ENCODE results near the gene STK11IP. TPM values are rescaled to one million over a fixed set of nuclear protein-coding genes. Genes with fewer than 3 reads are reported as not detected.

Gene STK11IP
- total and polyA plus RNA-seq, 2 of the 13 experiments (the other 11 are each of a cell fraction or from before 2014, with no cell fraction given): 12.8 to 24.0 TPM

- TF ChIP-seq ZNF761 (CRISPR knock-in tag; conservative IDR thresholded peaks at IDR 0.05) (no peak), SALL1 (CRISPR knock-in tag; IDR thresholded peaks at IDR 0.05) (no peak), NCOA2 (CRISPR knock-in tag; IDR thresholded peaks at IDR 0.05) (no peak), ZNF510 (CRISPR knock-in tag; IDR thresholded peaks at IDR 0.05; ENCODE audit: low read depth) (no peak), POLR2A (IDR thresholded peaks at IDR 0.05; ENCODE audit: insufficient read depth in 1 of 2, low read depth in 2 of 2, low read length in 2 of 2) (peak in 1 of 2 experiments; percentile 65; a peak in 3 of 4 replicates), ZNF629 (CRISPR knock-in tag; conservative IDR thresholded peaks at IDR 0.05) (peak; percentile 62; the same call in 1 of the 2 replicates), SIN3B (IDR thresholded peaks at IDR 0.05; ENCODE audit: low read length) (no peak), TCF12 (IDR thresholded peaks at IDR 0.05) (no peak), TCF12 (CRISPR knock-in tag; IDR thresholded peaks at IDR 0.05) (no peak), SOX6 (IDR thresholded peaks at IDR 0.05) (no peak), SOX6 (CRISPR knock-in tag; IDR thresholded peaks at IDR 0.05) (no peak), ISL2 (CRISPR knock-in tag; IDR thresholded peaks at IDR 0.05) (no peak), KLF6 (CRISPR knock-in tag; IDR thresholded peaks at IDR 0.05) (no peak), GATA4 (IDR thresholded peaks at IDR 0.05; ENCODE audit: borderline replicate concordance, low read depth) (peak; percentile 21; the same call in 1 of the 2 replicates), ZNF816 (CRISPR knock-in tag; IDR thresholded peaks at IDR 0.05; ENCODE audit: borderline replicate concordance) (peak; percentile 47; the same call in 1 of the 2 replicates), ZNF619 (CRISPR knock-in tag; IDR thresholded peaks at IDR 0.05) (0 out of 2 replicates have a peak, but pooled peaks have one; percentile 13), CENPBD1 (CRISPR knock-in tag; IDR thresholded peaks at IDR 0.05; ENCODE audit: borderline replicate concordance, low read depth) (no peak), ZNF616 (CRISPR knock-in tag; IDR thresholded peaks at IDR 0.05; ENCODE audit: low read depth) (no peak), U2AF1 (optimal IDR thresholded peaks at IDR 0.05; ENCODE audit: low read depth, low read length) (peak; percentile 60), STAT5B (CRISPR knock-in tag; IDR thresholded peaks at IDR 0.05) (peak; percentile 46; the same call in 1 of the 2 replicates), NCOA1 (CRISPR knock-in tag; IDR thresholded peaks at IDR 0.05) (no peak)
- TF ChIP-seq, protein P1, sequence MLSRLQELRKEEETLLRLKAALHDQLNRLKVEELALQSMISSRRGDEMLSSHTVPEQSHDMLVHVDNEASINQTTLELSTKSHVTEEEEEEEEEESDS (CRISPR knock-in tag; IDR thresholded peaks at IDR 0.05; ENCODE audit: borderline replicate concordance): 0 out of 2 replicates have a peak, but pooled peaks have one; percentile 67
- TF ChIP-seq, protein P2, sequence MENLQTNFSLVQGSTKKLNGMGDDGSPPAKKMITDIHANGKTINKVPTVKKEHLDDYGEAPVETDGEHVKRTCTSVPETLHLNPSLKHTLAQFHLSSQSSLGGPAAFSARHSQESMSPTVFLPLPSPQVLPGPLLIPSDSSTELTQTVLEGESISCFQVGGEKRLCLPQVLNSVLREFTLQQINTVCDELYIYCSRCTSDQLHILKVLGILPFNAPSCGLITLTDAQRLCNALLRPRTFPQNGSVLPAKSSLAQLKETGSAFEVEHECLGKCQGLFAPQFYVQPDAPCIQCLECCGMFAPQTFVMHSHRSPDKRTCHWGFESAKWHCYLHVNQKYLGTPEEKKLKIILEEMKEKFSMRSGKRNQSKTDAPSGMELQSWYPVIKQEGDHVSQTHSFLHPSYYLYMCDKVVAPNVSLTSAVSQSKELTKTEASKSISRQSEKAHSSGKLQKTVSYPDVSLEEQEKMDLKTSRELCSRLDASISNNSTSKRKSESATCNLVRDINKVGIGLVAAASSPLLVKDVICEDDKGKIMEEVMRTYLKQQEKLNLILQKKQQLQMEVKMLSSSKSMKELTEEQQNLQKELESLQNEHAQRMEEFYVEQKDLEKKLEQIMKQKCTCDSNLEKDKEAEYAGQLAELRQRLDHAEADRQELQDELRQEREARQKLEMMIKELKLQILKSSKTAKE (CRISPR knock-in tag; IDR thresholded peaks at IDR 0.05; ENCODE audit: borderline replicate concordance): no peak
Observed at GRCh38 chr2:219598308-219599078, 836 bp downstream of the STK11IP start (continued).

Measured in HepG2 (cell line).